PC-9 (cell line): ENCODE results near the gene CTXND1.

Experiments
- EZH2 ChIP-seq: fragments of 200-600 bp; sonication (generic); IDR thresholded peaks from 2 replicates; pipeline ENCODE4 v1.8.0; 2017; ENCODE audit warnings: antibody characterized with exemption, low read depth
- TF ChIP-seq, protein P1 (sequence below): fragments of 200-600 bp; sonication (generic); conservative IDR thresholded peaks from 2 replicates; pipeline ENCODE4 v1.6.1; 2017; ENCODE audit warnings: mixed run types, antibody characterized with exemption, mild to moderate bottlenecking, moderate library complexity

GRCh38 chr15:80153900-80154299, 98.1 kb downstream of the CTXND1 start:
- TF ChIP-seq EZH2 = no peak
- TF ChIP-seq, protein P1, sequence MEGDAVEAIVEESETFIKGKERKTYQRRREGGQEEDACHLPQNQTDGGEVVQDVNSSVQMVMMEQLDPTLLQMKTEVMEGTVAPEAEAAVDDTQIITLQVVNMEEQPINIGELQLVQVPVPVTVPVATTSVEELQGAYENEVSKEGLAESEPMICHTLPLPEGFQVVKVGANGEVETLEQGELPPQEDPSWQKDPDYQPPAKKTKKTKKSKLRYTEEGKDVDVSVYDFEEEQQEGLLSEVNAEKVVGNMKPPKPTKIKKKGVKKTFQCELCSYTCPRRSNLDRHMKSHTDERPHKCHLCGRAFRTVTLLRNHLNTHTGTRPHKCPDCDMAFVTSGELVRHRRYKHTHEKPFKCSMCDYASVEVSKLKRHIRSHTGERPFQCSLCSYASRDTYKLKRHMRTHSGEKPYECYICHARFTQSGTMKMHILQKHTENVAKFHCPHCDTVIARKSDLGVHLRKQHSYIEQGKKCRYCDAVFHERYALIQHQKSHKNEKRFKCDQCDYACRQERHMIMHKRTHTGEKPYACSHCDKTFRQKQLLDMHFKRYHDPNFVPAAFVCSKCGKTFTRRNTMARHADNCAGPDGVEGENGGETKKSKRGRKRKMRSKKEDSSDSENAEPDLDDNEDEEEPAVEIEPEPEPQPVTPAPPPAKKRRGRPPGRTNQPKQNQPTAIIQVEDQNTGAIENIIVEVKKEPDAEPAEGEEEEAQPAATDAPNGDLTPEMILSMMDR = no peak
